Transverse colon (tissue), 4 donors: ENCODE measurements around the gene LARP4.
"Not testable (repeated sequence)": the region's sequence is repeated elsewhere in the genome, so short reads cannot be mapped to it uniquely, and the experiment has no call there.

Source experiments
- CTCF ChIP-seq, 5 experiments: fragments of 200-600 bp in 3 of 5; fragments of 450-650 bp in 2 of 5; sonication (generic) in 3 of 5; IDR thresholded peaks; 1 replicate in 2 of 5; 2 replicates in 3 of 5; pipeline ENCODE4 v1.5.1; 2016 to 2017; ENCODE audit warnings: antibody characterized with exemption in 5 of 5, inconsistent platforms in 3 of 5, mild to moderate bottlenecking in 2 of 5, moderate library complexity in 1 of 5
- EP300 ChIP-seq: sonication (generic); formaldehyde crosslinking; IDR thresholded peaks from one replicate; pipeline ENCODE4 v1.6.1; 2017; ENCODE audit warnings: antibody characterized with exemption, low read depth
- POLR2A ChIP-seq: fragments of 450-650 bp; IDR thresholded peaks from one replicate; pipeline ENCODE4 v1.6.1; 2016; ENCODE audit warnings: antibody characterized with exemption, mild to moderate bottlenecking, moderate library complexity
- POLR2AphosphoS5 ChIP-seq, 3 donors: sonication (generic); formaldehyde crosslinking; IDR thresholded peaks; one replicate each; pipeline ENCODE4 v1.6.1; 2016; ENCODE audit warnings: antibody characterized with exemption in 3 of 3

- not testable (repeated sequence) for TF ChIP-seq POLR2A; CTCF (IDR thresholded peaks at IDR 0.05); EP300; POLR2AphosphoS5 (IDR thresholded peaks at IDR 0.05)
These were observed 22.2 kb downstream of the LARP4 start for GRCh38 chr12:50422855-50423254.
